Transverse colon (tissue), 3 donors: ENCODE results near the gene WSCD2.

ENCODE experiments used
- POLR2A ChIP-seq: fragments of 450-650 bp; IDR thresholded peaks from one replicate; pipeline ENCODE4 v1.6.1; 2016; ENCODE audit warnings: antibody characterized with exemption, mild to moderate bottlenecking, moderate library complexity
- TF ChIP-seq, protein P1 (sequence below), 5 experiments: fragments of 200-600 bp in 3 of 5; fragments of 450-650 bp in 2 of 5; sonication (generic) in 3 of 5; IDR thresholded peaks; 1 replicate in 2 of 5; 2 replicates in 3 of 5; pipeline ENCODE4 v1.5.1; 2016 to 2017; ENCODE audit warnings: antibody characterized with exemption in 5 of 5, inconsistent platforms in 3 of 5, mild to moderate bottlenecking in 2 of 5, moderate library complexity in 1 of 5

- TF ChIP-seq, protein P1, sequence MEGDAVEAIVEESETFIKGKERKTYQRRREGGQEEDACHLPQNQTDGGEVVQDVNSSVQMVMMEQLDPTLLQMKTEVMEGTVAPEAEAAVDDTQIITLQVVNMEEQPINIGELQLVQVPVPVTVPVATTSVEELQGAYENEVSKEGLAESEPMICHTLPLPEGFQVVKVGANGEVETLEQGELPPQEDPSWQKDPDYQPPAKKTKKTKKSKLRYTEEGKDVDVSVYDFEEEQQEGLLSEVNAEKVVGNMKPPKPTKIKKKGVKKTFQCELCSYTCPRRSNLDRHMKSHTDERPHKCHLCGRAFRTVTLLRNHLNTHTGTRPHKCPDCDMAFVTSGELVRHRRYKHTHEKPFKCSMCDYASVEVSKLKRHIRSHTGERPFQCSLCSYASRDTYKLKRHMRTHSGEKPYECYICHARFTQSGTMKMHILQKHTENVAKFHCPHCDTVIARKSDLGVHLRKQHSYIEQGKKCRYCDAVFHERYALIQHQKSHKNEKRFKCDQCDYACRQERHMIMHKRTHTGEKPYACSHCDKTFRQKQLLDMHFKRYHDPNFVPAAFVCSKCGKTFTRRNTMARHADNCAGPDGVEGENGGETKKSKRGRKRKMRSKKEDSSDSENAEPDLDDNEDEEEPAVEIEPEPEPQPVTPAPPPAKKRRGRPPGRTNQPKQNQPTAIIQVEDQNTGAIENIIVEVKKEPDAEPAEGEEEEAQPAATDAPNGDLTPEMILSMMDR (IDR thresholded peaks at IDR 0.05), result no peak
- TF ChIP-seq POLR2A, result no peak
Observed at GRCh38 chr12:108199106-108199505, 70.0 kb downstream of the WSCD2 start.
